Measurements from ENCODE around the gene CAVIN3.

DNA sequence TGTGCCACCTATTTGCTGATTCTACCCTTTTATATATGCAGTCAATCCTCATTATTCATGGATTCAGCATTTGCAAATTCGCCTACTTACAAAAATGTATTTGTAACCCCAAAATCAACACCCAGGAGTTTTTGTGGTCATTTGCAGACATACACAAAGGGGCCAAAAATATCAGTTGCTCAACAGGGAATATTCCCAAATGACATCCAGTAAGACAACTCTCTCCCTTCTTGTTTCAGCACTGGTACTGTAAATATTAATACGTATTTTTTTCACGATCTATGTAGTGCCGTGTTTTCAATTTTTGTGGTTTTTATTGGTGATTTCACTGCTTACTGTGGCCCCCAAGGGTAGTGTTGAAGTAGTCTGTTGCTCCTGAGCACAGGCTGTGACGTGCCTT, 11.8 kb upstream of the CAVIN3 start:
- TF ChIP-seq, protein P1, sequence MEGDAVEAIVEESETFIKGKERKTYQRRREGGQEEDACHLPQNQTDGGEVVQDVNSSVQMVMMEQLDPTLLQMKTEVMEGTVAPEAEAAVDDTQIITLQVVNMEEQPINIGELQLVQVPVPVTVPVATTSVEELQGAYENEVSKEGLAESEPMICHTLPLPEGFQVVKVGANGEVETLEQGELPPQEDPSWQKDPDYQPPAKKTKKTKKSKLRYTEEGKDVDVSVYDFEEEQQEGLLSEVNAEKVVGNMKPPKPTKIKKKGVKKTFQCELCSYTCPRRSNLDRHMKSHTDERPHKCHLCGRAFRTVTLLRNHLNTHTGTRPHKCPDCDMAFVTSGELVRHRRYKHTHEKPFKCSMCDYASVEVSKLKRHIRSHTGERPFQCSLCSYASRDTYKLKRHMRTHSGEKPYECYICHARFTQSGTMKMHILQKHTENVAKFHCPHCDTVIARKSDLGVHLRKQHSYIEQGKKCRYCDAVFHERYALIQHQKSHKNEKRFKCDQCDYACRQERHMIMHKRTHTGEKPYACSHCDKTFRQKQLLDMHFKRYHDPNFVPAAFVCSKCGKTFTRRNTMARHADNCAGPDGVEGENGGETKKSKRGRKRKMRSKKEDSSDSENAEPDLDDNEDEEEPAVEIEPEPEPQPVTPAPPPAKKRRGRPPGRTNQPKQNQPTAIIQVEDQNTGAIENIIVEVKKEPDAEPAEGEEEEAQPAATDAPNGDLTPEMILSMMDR (IDR thresholded peaks at IDR 0.05 in 4 of 5, conservative IDR thresholded peaks at IDR 0.05 in 1 of 5) = no peak
- no peak for TF ChIP-seq POLR2A (IDR thresholded peaks at IDR 0.05)
